A673 (cell line): ENCODE results near the gene MARCHF2.

Source experiments
- EZH2 ChIP-seq: fragments of 200-600 bp; sonication (generic); IDR thresholded peaks from 2 replicates; pipeline ENCODE4 v1.6.1; 2017; ENCODE audit warnings: borderline replicate concordance, low read depth, mild to moderate bottlenecking, mixed read lengths, antibody characterized with exemption, low read length; ENCODE audit not compliant: poor library complexity, severe bottlenecking
- TF ChIP-seq, protein P1 (sequence below): fragments of 300-800, 200-600 bp; sonication (generic); conservative IDR thresholded peaks from 2 replicates; pipeline ENCODE4 v1.5.1; 2017; ENCODE audit warnings: low read depth, mild to moderate bottlenecking, antibody characterized with exemption, low read length, moderate library complexity, mixed read lengths

DNA sequence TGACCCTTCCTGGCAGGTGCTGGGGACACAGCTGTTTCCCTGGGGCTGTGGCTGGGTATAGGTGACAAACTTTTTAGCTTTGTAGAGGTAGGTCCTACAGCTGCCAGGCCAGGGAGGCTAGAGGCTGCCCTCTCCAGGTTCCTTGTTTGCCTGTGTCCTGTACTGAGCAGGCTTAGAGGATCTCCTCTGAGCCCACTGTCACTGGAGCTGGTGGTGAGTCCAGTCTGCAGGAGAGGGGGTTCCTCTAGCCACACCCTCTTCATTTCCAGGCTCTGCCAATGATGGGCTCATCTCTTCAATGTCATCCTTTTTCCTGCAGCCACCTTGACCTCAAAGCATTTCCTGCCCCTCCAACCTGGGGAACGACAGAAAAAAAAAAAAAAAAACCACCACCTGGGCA lies 35.5 kb upstream of the MARCHF2 start:
- TF ChIP-seq, protein P1, sequence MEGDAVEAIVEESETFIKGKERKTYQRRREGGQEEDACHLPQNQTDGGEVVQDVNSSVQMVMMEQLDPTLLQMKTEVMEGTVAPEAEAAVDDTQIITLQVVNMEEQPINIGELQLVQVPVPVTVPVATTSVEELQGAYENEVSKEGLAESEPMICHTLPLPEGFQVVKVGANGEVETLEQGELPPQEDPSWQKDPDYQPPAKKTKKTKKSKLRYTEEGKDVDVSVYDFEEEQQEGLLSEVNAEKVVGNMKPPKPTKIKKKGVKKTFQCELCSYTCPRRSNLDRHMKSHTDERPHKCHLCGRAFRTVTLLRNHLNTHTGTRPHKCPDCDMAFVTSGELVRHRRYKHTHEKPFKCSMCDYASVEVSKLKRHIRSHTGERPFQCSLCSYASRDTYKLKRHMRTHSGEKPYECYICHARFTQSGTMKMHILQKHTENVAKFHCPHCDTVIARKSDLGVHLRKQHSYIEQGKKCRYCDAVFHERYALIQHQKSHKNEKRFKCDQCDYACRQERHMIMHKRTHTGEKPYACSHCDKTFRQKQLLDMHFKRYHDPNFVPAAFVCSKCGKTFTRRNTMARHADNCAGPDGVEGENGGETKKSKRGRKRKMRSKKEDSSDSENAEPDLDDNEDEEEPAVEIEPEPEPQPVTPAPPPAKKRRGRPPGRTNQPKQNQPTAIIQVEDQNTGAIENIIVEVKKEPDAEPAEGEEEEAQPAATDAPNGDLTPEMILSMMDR = no peak
- no peak for TF ChIP-seq EZH2
